Mucosa of rectum (tissue), 2 donors: Measurements from ENCODE around the gene BCR.

Source experiments
- H3K27ac ChIP-seq, 2 donors: one replicate each; pipeline ENCODE4 v1.7.0; 2013; ENCODE audit warnings: inconsistent platforms in 2 of 2, low read depth in 2 of 2, low read length in 2 of 2
- H3K27me3 ChIP-seq, 2 donors: one replicate each; pipeline ENCODE4 v1.7.0; 2013; ENCODE audit warnings: low read length in 2 of 2; ENCODE audit not compliant: control insufficient read depth in 2 of 2, insufficient read depth in 2 of 2
- H3K36me3 ChIP-seq, 2 donors: one replicate each; pipeline ENCODE4 v1.7.0; 2013; ENCODE audit warnings: low read length in 2 of 2; ENCODE audit not compliant: control insufficient read depth in 2 of 2, insufficient read depth in 2 of 2
- H3K4me1 ChIP-seq, 2 donors: one replicate each; pipeline ENCODE4 v1.7.0; 2013; ENCODE audit warnings: low read length in 2 of 2, mild to moderate bottlenecking in 1 of 2; ENCODE audit not compliant: control insufficient read depth in 2 of 2, insufficient read depth in 2 of 2
- H3K4me3 ChIP-seq, 2 donors: one replicate each; pipeline ENCODE4 v1.7.0; 2013; ENCODE audit warnings: low read length in 2 of 2
- H3K9ac ChIP-seq, 2 donors: one replicate each; pipeline ENCODE4 v1.7.0; 2013; ENCODE audit warnings: low read length in 2 of 2, low read depth in 1 of 2, mild to moderate bottlenecking in 1 of 2
- H3K9me3 ChIP-seq, 2 donors: one replicate each; pipeline ENCODE4 v1.7.0; 2013; ENCODE audit warnings: low read length in 2 of 2; ENCODE audit not compliant: control insufficient read depth in 2 of 2
- donor health status: healthy.
- donor health status: Normal muscosa, but diverticular disease.

BCR gene

DNA sequence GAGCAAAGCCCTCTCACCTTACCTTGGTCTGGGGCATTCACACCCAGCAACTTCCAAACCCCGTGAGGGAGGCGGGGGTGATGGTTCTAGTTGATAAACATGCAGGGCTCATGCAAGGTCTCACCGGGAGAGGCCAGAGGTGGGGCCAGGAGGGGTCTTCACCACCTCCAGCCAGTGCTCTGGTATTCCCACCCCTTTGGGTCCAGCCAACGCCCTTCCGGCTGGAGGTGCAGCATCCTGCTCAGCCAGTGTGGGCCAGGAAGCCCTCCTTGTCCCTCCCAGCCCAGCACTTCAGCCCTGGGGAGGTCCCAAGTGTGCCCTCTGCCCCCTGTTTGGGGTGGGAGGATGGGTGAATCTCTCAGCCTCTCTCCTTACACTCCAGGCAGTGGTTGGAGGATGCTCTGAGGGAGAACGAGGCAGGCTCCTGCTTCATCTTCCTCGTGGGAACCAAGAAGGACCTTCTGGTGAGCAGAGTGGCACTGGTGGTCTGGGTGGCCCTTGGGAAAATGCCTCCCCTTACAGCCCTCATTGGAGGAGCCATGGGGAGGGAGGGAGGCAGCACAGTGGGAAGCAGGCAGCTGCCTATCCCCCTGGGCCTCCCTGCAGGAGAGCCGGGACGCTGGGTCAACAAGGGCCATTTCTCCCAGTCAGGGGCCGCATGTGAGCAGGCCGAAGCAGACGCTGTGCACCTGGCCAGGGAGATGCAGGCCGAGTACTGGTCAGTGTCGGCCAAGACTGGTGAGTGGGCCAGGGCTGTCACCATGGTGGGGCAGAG is 21.6 kb upstream of the BCR start:
- H3K27ac ChIP-seq = no peak overlapping the region
- H3K4me1 ChIP-seq = peaks cover 0 to 6% of the 10 kb centered on the region in 2 donors
- H3K27me3 ChIP-seq = no peaks in the 10 kb centered on the region
- H3K4me3 ChIP-seq = no peak overlapping the region
- no peaks in the 10 kb centered on the region for H3K36me3 ChIP-seq
- H3K9me3 ChIP-seq = no peaks in the 10 kb centered on the region
- no peak overlapping the region for H3K9ac ChIP-seq

- peaks cover 5 to 11% of the 10 kb centered on the region in 2 donors for H3K4me1 ChIP-seq
- H3K9ac ChIP-seq = no peak overlapping the region
- no peaks in the 10 kb centered on the region for H3K27me3 ChIP-seq
- H3K27ac ChIP-seq = no peak overlapping the region
- no peaks in the 10 kb centered on the region for H3K36me3 ChIP-seq
- no peaks in the 10 kb centered on the region for H3K9me3 ChIP-seq
- no peak overlapping the region for H3K4me3 ChIP-seq
These were observed 21.0 kb upstream of the BCR start for GRCh38 chr22:23159291-23159630.

DNA sequence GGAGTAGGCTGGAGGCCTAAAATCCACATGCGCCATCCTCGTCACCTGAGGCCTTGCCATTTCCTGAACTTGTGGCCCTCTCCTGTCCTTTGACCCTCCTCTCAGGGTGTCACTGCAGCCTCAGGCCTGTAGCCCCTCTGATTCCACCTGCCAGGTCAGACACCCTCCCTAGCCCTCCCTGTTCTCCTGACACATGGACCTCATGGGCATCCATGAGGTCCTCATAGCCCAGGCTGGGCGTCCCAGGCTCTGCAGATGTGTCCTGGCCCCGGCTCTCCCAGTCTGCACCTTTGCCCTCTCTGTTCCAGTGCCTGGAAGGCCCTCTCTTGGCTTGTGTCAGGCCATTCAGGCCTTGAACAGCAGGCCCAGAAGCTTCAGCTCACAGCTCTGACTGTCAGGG is 19.3 kb upstream of the BCR start:
- Histone ChIP-seq H3K9me3 (no peaks in the 10 kb centered on the region), H3K4me3 (no peak overlapping the region), H3K27ac (no peak overlapping the region), H3K4me1 (peaks cover 8 to 14% of the 10 kb centered on the region in 2 donors), H3K36me3 (no peaks in the 10 kb centered on the region), H3K27me3 (no peaks in the 10 kb centered on the region), H3K9ac (no peak overlapping the region)

- Histone ChIP-seq H3K4me1 (peaks cover 8 to 14% of the 10 kb centered on the region in 2 donors), H3K27me3 (no peaks in the 10 kb centered on the region), H3K9me3 (no peaks in the 10 kb centered on the region), H3K9ac (no peak overlapping the region), H3K36me3 (no peaks in the 10 kb centered on the region), H3K27ac (no peak overlapping the region), H3K4me3 (no peak overlapping the region)
These were observed 18.7 kb upstream of the BCR start for GRCh38 chr22:23161574-23161973.

DNA sequence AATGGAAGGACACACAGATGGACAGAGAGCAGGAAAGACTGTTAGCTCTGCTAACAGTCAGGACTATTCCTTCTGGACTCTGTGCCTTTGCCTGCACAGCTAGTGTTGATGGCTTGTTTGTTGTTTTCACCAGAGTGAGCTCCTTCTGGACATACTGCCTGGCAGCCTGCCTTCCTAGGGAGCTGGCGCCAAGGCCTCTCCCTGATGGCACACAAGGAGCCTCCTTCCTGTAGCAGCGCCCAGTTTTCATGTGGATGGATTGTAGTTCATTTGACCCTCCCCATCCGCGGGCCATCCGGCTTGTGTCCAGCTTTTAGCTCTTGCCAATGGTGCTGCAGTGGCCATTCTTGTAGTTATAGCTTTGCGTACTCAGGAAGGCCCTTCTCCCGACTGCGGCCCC is 16.6 kb upstream of the BCR start:
- no peak overlapping the region for H3K4me3 ChIP-seq
- peak overlapping the region; percentile 23 to 55 for H3K27ac ChIP-seq
- H3K27me3 ChIP-seq = no peaks in the 10 kb centered on the region
- H3K9ac ChIP-seq = no peak overlapping the region
- H3K4me1 ChIP-seq = peaks cover 8 to 11% of the 10 kb centered on the region in 2 donors
- no peaks in the 10 kb centered on the region for H3K9me3 ChIP-seq
- H3K36me3 ChIP-seq = no peaks in the 10 kb centered on the region

- peak overlapping the region; percentile 23 to 55 for H3K27ac ChIP-seq
- H3K4me1 ChIP-seq = peaks cover 8 to 11% of the 10 kb centered on the region in 2 donors
- H3K9ac ChIP-seq = no peak overlapping the region
- H3K9me3 ChIP-seq = no peaks in the 10 kb centered on the region
- H3K4me3 ChIP-seq = no peak overlapping the region
- no peaks in the 10 kb centered on the region for H3K36me3 ChIP-seq
- no peaks in the 10 kb centered on the region for H3K27me3 ChIP-seq
These were observed 16.2 kb upstream of the BCR start for GRCh38 chr22:23164091-23164490.

GRCh38 chr22:23166042-23166831 is 14.1 kb upstream of the BCR start:
- H3K4me3 ChIP-seq = no peak overlapping the region
- no peaks in the 10 kb centered on the region for H3K36me3 ChIP-seq
- no peak overlapping the region for H3K27ac ChIP-seq

DNA sequence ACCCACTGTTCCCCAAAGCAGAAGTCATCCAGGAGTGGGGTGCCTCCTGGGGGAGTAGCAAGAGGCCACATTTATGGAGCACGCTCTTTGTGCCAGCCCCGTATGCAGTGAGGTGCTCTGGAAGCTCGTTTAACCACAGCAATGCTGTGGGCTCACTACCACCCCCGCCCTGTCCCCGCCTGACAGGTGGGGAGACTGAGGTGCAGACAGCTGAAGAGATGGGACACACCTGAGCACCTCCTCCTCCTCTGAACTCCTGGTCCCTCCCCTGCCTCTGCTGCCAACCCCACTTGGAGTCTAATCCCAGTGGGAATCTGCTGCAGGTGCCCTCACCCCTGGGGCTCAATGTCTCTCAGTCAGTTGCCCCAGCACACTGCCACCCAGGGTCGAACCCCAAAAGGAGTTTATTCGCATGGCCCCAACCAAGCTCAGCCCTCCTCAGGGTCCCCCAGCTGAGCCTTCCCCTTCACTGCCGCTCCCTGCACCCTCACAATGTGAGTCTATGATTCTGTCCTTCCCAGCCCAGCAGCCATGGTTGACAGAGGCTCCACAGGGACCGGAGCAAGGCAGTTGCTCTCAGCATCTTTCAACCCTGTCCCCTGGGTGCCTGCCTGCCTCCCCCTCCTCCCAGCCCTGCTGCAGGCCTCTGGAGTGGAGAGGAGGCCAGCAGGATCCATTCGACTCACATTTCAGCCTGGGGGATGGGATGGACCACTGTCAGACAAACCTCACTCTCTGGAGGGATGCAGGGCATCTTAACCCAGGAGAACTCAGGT is 13.3 kb upstream of the BCR start:
- Histone ChIP-seq H3K9me3 (no peaks in the 10 kb centered on the region), H3K36me3 (no peaks in the 10 kb centered on the region), H3K27me3 (no peaks in the 10 kb centered on the region), H3K4me3 (no peak overlapping the region), H3K27ac (no peak overlapping the region), H3K9ac (no peak overlapping the region), H3K4me1 (peaks cover 8 to 11% of the 10 kb centered on the region in 2 donors)

More at GRCh38 chr22:23166042-23166831, 14.1 kb upstream of the BCR start:
- peaks cover 8 to 11% of the 10 kb centered on the region in 2 donors for H3K4me1 ChIP-seq
- H3K27me3 ChIP-seq = no peaks in the 10 kb centered on the region
- no peak overlapping the region for H3K9ac ChIP-seq
- no peaks in the 10 kb centered on the region for H3K9me3 ChIP-seq

GRCh38 chr22:23168391-23169042 is 11.8 kb upstream of the BCR start:
- Histone ChIP-seq H3K9ac (no peak overlapping the region), H3K4me3 (no peak overlapping the region), H3K4me1 (peaks cover 8 to 10% of the 10 kb centered on the region in 2 donors), H3K36me3 (no peaks in the 10 kb centered on the region), H3K27me3 (no peaks in the 10 kb centered on the region), H3K27ac (no peak overlapping the region), H3K9me3 (no peaks in the 10 kb centered on the region)
